GM13977 (cell line): Measurements from ENCODE around the gene CCDC87.

Experiments
- DNase-seq: peaks from one replicate; pipeline ENCODE4 v3.0.0; 2012; ENCODE audit warnings: low spot score
- CTCF ChIP-seq: IDR thresholded peaks from 2 replicates; pipeline ENCODE4 v1.5.1; 2012; ENCODE audit warnings: mild to moderate bottlenecking, control low read depth; ENCODE audit not compliant: insufficient read depth; ENCODE audit errors: extremely low read depth, missing control alignments
- in situ Hi-C: fragments of 300-500 bp; cut with MboI; formaldehyde crosslinking; loops from one replicate; pipeline ENCODE4 v1.12.0; 2022; ENCODE audit warnings: low sequenced_read_pairs, low pct_unique_long_range_greater_than_20kb, mixed read lengths, inconsistent platforms; ENCODE audit not compliant: unreplicated experiment

Gene CCDC87

DNA sequence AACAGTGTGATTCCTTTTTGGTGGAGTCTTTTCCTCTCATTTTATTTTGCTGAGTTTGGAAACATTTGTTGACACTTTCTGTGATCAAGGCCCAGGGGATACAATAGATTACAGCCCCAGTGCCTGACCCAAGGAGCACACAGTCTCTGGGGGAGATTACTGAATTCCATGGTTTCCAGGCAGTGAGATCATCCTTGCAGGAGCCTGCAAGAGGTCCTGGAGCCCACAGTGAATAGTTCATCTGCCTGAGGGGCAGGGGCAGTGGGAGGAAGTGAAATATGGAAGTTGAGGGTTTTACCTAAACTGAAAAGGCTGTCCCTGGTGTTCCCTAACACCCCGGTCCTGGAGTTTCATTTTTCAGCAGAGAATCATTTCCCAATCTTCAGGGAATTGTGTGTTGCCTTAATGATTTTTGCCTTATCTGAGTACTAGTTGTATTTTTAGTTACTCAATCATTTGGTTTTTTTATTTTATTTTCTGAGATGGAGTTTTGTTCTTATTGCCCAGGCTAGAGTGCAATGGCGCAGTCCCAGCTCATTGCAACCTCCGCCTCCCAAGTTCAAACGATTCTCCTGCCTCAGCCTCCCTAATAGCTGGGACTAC, 7.9 kb upstream of the CCDC87 start:
- no peak for TF ChIP-seq CTCF
- in situ Hi-C loops, result no loop called here
- no peak for DNase-seq

DNA sequence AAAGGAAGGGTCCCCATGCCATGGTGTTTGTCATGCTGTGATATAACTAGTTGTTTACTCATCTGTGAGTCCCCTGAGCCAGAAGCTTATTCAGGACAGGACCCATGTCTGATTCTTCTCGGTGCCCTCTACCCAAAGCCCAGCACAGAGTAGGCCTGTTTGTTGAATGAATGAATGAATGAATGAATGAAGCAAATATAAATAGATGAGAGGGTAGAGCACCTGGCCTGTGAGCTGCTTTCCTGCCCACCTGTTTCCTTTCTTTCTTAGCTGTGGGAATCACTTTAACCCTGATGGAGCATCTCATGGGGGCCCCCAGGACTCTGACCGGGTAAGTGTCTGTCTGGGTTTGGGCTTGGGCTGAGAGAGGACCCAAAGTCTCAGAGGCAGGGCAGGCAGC, 7.4 kb upstream of the CCDC87 start:
- TF ChIP-seq CTCF, result no peak
- in situ Hi-C loops, result no loop called here
- DNase-seq, result no peak

GRCh38 chr11:66598993-66599392, 6.1 kb upstream of the CCDC87 start:
- DNase-seq, result no peak
- TF ChIP-seq CTCF, result no peak
- in situ Hi-C loops, result no loop called here

DNA sequence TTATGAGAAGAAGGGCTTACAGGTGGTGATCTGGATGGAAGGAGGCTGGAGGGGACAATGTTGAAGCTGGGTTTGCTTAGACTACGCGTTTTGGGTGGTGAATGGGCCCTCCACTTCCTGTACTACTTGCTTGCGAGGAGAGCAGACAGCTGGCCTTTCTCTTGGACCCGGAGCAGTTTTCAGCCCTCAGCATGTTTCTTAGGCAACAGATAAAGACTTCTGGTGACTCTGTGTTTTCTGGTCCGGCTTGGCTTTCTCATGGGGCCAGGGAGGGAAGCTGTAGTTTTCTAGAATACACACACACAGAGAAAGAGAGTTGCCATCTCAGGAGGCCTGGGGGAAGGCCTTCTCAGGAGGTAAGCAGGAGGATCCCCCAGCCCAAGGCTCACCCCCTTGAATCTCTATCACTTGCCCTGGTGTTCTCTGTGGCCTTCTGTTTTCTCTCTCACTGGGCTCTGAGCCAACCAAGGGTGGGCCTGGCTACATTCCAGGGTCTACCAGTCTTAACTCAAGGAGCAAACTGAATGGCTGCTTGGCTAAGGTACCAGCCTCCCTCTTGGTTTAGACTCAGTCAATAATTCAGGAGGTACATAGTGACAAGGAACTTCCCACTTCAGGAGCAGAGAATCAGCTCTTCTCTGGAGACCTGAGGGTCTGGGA, 2.5 kb upstream of the CCDC87 start:
- no peak for DNase-seq
- TF ChIP-seq CTCF, result no peak
- in situ Hi-C loops, result no loop called here

DNA sequence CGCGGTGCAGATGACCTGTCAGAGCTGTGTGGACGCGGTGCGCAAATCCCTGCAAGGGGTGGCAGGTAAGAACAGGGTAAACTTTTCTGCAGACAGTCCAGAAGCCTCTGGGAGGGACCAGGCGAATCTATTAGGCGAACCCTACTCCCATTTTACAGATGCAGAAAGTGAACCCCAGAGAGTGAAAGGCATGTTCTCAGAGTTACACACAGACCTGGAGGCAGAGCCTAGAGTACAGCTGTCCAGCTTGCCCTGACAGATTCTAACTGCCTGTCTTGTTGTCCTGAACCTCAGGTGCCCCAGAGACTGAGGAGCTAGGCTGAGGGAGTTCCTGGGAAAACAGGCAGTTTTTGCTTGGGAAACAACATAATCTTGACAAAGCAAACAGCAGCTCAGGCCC, 787 bp upstream of the CCDC87 start:
- TF ChIP-seq CTCF, result no peak
- in situ Hi-C loops, result no loop called here
- no peak for DNase-seq

GRCh38 chr11:66593303-66593635, 406 bp upstream of the CCDC87 start:
- in situ Hi-C loops, result no loop called here
- no peak for DNase-seq
- no peak for TF ChIP-seq CTCF
